Cerebellar nuclear complex (tissue), 1 donor: Measurements from ENCODE around the gene ZBTB33.

Source experiments
- DNase-seq, 2 experiments: peaks; one replicate each; lab custom pipeline; 2025; lab: John Stamatoyannopoulos, UW

ZBTB33 gene

DNA sequence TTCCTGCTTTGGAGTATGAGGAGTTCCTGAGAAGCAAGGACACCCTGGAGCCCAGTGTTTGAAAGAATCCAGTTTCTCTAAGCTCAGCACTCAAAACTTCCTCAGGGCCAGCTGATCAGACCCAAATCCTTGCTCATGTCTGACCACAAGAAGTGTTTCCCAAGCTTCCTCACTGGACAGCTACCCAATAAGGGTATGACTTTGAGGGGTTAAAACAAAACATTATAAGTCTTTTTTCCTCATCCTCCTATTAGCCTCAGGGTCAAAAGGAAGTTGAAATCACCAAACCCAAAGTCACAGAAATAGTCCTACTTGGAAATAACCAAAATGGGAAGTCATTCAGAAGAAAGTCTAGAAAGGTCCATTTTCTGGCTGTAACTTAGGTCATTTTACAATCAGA is 13.7 kb downstream of the ZBTB33 start:
- no peak for DNase-seq

DNA sequence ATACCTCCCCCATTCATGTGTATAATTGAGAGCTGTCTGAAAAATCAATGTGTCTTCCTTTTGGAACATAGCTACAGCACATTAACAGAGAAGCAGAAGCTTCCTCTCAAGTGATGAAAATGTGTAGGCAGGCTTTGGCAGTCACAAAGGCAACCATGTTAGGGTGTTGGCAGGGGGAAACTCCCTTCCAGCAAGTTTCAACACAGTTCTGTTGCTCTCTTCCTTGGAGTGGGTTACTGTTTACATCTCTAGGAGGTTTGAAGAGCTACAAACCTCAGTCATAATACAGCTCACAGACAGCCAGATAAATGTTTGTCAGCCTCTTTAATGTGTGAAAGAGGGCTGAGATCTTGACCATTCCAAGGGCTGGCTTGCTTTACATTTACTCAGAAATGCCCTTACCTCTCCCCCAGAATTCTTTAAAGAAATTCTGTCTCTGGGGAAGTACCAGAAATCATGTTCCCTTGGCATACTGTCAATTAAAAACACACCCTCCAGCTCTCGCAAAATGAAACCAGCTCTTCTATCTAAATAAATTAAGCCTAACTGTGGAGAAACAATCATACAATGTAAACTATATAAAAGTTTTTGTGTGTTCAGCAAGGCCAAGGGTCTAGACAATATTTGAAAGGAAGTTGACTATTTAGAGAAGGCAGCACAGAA is 18.9 kb downstream of the ZBTB33 start:
- no peak for DNase-seq

DNA sequence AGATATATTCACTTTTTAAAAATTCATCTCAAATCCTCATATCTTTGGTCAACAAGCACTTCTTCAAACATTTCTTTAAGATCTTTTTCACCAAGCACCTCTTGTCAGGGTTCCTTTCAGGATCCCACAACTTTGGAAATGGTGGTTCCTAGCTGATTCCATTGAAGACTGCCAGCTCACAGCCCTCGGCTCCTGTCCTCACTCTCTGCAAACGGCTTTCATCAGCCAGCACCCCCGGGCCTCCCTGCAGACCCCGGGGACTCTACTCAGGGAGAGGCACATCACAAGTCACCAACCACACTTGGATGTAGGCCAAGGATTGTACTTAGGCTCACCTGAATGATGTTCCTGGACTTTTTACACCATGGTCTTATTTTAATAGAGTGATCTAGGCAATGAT is 20.0 kb downstream of the ZBTB33 start:
- no peak for DNase-seq

- no peak for DNase-seq
Observed at GRCh38 chrX:120271218-120271617, 20.6 kb downstream of the ZBTB33 start.

- no peak for DNase-seq
Observed at GRCh38 chrX:120274145-120274544, 23.5 kb downstream of the ZBTB33 start.

- no peak for DNase-seq
Observed at GRCh38 chrX:120274958-120275357, 24.3 kb downstream of the ZBTB33 start.

DNA sequence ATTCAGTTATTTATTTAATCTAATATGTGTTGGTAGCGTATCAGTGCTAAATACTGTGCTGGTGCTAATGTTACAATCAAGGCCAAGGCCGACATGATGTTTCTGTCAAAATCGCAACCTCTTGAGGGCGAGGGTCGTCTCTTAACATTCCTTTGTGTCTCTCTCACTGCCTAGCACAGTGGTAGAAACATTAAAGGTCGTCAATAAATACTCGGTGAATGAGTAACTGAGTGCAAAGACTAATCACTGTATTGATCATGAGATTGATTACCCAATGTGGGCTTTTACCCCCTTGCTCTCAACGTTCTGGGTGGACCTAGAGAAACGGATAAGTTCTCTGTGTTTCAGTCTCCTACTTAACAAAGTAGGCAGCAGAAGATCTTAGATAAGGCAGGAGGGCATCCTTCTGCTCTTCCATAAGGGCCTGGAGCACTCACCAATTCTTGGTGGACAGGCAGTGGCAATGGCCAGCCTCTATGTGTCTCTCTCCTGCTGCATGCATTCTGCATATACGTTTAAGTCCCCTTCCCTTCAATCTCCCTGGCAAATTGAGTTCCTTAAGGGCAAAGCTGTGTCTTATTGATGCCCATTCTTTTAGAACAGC is 30.5 kb downstream of the ZBTB33 start:
- DNase-seq = no peak

- DNase-seq = no peak
Observed at GRCh38 chrX:120281761-120282160, 31.1 kb downstream of the ZBTB33 start.

- no peak for DNase-seq
Observed at GRCh38 chrX:120282697-120283096, 32.1 kb downstream of the ZBTB33 start.

DNA sequence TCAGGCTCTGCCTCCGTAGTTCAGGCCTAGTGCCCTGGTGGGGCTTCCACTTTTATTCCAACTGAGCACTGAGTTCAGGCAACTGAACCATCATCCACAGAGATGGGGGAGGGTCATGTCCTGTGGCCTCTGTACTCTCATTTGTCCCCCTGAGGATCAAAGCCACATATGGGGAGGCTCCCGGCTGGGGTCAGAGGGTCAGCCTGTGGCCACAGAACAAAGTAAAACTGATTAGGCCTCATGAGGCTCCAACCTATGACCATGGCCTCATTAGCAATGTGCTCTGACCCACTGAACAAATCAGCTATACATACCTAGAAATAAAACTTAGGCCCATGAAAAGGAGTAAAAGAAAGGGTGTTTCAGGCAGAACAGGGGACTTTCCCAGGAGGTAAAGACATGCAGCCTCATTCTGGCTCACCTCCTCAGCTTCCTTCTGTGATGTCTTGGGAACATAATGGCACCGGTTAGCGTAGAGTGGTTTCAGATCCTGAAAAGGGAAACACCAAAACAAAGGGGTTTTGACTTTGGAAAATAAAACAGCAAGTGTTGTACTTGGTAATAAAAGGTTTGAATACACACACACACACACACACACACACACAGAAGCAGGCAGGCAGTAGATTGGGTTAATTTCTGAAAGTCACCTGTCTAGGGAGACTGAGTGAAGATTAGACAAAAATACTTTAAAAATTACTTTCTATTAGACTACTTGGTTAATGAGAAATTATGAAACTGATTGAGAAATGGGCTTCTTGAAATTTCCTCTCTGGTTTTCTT is 36.3 kb downstream of the ZBTB33 start:
- DNase-seq = no peak

DNA sequence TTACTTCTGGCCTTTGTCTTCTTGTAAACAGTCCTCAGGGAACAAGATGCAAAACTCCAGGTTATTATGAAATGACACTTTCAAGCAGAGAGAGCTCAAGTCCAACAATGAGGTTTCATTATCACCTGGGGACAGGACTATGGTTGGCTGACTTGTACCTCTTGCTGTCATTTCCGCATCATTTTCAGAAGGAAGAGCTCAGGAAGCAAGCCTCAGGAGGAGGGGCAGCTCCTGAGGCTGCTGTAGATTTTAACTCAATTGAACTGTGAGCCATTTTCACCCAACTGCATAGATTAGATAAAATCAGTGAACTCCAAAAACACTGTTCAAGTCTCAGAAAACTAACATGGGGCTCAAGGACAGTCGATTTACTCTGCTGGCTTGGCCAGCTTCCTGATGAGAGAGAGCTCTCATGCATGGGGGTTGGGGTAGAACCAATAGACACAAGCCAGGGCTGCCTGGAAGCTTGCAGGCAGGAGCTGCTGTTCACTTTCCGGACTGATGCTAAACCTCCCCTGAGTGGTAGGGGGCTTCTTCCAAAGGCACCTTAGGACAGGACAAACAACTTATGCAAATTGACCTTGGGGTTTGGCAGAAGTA is 37.0 kb downstream of the ZBTB33 start:
- no peak for DNase-seq

GRCh38 chrX:120290107-120290506 is 39.5 kb downstream of the ZBTB33 start:
- no peak for DNase-seq

- no peak for DNase-seq
Observed at GRCh38 chrX:120291211-120291610, 40.6 kb downstream of the ZBTB33 start.

- no peak for DNase-seq
Observed at GRCh38 chrX:120293015-120293414, 42.4 kb downstream of the ZBTB33 start.

DNA sequence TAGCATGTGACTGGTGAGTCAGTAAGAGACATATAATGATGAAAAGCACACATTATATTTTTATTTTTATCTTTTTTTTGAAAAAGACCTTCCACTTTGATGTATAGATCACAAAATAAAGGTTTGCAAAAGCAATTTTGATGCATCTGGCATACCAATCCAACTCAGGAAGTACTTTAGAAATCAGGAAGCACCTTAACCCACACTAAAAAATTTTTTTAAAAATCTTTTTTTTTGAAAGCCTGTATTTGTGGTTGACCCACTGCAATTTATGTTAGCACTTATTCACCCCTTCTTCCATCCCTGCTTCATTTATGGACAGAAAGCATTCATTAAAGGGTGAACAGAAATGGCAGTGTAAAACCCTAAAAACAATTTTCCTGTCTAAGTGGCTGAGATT is 44.0 kb downstream of the ZBTB33 start:
- DNase-seq = no peak

DNA sequence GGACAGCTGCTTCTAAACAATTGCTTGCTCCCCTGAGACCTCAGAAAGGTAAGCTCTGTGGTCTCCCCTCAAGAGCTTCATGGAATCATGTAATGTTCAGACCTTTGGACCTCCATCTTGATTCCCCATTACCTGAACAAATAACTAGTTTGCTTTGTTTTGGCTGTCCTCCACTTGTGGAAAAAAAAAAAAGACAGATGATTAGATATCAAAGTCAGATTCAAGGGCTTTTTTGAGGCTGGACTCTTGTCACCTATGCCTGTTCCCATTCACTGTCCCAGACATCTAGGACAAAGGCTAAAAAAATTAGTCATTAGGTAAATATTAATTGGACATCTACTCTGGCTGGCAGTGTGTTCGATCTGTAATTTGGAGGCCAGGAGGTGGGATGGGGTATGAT is 47.3 kb downstream of the ZBTB33 start:
- no peak for DNase-seq

GRCh38 chrX:120299928-120300327 is 49.3 kb downstream of the ZBTB33 start:
- no peak for DNase-seq

- DNase-seq = no peak
Observed at GRCh38 chrX:120301497-120301896, 50.9 kb downstream of the ZBTB33 start.

DNA sequence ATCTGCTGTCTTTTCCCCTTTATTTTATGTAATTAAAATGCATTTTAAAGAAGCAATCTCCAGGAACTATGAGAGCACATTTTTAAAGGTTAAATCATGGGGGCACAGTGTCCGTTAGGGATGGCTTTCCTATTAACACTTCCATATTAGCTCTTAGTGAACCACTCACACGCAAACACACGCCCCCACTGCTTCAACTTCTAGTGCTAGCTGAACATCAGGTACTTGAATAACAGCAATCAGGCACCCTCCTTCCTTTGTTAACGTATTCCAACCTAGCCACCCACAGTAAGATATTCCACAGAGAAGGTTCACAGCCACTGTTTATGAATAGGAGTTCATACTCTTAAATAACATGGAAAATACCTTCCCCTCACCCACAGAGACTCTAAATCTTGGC is 51.3 kb downstream of the ZBTB33 start:
- DNase-seq = no peak

DNA sequence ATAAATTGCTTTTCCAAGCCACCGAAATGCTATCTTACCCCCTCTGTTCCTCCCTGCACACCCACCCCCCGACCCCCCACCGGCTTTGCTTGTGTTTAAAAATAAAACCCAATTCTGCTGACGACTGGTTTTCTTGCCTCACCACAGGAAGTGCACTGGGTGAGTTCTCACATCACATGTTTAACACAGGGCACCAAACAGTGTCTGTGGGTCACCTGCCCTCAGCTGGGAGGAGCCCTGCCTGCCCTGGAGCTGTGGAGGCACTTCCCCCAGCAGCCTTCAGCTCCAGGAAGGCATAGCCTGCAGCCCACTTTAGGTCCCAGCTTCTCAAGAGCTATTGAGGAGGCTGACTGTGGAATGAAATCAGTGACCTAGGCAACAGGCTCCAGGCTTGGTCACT is 51.8 kb downstream of the ZBTB33 start:
- DNase-seq = no peak

- DNase-seq = no peak
Observed at GRCh38 chrX:120304256-120304655, 53.6 kb downstream of the ZBTB33 start.

GRCh38 chrX:120305531-120306141 is 55.0 kb downstream of the ZBTB33 start:
- no peak for DNase-seq
